ENCODE measurements around the gene NEDD4L.

Gene NEDD4L

GRCh38 chr18:58096658-58097057 lies 52.6 kb downstream of the NEDD4L start:
- no peak for DNase-seq

GRCh38 chr18:58097121-58097906 lies 53.3 kb downstream of the NEDD4L start:
- DNase-seq = no peak

GRCh38 chr18:58097907-58098166 lies 53.8 kb downstream of the NEDD4L start:
- DNase-seq = no peak

DNA sequence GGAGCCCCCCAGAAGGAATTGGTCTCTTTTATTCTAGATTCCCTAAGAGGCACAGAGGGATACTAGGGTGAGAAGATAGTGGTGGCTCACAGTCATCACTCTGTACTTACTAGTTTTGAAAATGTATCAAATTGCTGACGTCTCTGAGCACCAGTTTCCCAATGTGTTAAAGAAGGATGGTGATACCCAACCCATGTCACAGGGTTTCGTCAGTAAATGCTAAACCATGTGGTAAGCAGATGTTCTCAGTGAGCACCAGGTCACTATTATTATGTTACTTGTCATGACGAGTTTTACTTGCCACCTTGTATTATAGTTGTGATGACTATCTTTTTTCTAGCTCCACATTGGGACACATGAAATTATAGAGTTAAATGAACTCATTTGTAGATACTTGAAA lies 54.7 kb downstream of the NEDD4L start:
- DNase-seq = no peak

- no peak for DNase-seq
These were observed 56.1 kb downstream of the NEDD4L start for GRCh38 chr18:58100154-58100553.

- DNase-seq = no peak
These were observed 57.3 kb downstream of the NEDD4L start for GRCh38 chr18:58101291-58101794.

DNA sequence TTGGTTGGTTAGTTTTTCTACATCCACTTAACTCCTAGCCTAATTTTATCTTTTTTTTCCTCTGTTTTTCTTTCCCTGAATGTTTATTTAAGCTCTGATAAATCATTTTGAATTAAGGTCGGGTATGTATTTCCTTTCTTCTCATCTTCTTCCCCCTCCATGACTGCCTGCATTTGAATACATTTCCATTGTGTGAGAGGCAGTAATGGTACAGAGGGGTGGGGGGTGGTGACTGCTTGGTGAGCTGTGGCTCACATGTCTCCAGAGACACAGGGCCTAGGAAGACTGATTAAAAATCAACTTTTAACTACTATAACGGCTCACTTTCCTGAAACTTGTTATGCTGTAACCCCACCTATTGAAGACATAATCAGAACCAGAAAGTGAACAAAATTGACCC lies 58.0 kb downstream of the NEDD4L start:
- no peak for DNase-seq

DNA sequence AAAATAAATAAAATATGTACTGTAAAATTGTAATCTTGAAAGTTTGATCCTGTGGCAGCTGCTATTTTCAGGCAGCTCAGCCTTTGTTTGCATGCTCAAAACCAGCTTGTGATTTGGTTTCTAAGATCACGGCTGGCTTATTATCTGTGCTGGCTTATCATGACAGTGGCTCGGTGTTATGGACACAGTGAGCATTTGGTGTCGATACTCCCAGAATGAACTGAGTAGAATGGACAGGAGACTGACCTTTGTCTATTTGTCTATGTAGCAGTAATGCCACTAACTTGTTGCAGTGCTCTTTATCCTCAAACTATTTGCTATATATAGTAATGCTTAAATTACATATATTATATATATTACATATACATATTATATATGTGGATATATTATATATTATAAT lies 58.8 kb downstream of the NEDD4L start:
- no peak for DNase-seq

GRCh38 chr18:58103339-58103985 lies 59.4 kb downstream of the NEDD4L start:
- DNase-seq = no peak

DNA sequence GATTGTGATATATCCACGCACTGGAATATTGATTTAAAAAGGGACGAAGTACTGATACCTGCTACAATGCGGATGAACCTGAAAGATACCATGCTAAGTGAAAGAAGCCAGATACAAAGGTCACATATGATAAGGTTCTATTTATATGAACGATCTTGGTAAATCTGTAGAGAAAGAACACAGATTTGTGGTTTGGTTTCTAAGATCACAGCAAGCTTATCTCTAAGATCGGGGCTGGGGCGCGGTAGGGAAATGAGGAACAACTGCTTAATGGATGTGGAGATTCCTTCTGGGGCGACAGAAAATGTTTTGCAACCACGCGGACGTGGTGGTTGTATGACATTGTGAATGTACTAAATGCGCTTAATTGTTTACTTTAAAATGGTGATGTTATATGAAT lies 60.1 kb downstream of the NEDD4L start:
- no peak for DNase-seq

- DNase-seq = no peak
These were observed 61.3 kb downstream of the NEDD4L start for GRCh38 chr18:58105206-58105887.

- no peak for DNase-seq
These were observed 61.8 kb downstream of the NEDD4L start for GRCh38 chr18:58105888-58106260.

- no peak for DNase-seq
These were observed 62.5 kb downstream of the NEDD4L start for GRCh38 chr18:58106289-58107070.

GRCh38 chr18:58109256-58109655 lies 65.2 kb downstream of the NEDD4L start:
- no peak for DNase-seq

DNA sequence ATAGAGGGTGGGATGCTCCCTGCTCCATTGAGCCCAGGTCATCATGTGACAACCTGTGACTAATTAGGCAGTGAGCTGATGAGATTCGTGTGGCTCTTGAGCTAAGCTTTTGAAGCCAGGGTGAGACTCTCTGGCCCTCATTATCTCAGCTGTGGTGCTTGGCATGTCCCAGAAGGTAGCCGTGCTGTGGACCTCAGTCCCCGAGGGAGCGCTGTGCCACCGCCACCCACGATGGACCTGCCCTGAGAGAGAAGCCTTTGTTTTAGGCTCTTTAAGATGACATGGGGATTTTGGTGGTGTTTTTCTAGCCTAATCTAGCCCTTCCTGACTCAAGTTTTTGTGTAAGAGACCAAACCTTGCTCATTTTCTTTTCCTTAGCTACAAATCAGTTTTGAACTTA lies 66.4 kb downstream of the NEDD4L start:
- no peak for DNase-seq

- DNase-seq = no peak
These were observed 68.1 kb downstream of the NEDD4L start for GRCh38 chr18:58112174-58112573.

DNA sequence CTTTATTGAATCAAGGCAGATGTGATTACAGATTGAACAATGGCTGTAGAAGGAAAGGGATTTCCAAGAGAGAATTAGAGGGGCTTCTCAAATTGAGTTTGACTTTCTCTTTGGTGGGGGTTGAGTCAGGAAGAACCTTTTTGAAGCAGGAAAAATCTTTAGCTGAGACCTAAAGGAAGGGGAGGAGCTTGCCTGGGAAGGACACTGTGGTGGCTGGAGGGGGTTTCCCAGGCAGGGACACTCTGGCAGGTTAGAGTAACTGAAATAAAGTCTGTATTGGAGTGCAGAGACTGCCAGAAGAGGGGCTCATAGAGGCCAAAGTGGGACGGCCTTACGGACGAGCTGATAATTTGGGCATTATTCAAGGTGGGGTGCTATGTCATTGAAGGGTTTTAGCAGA lies 69.3 kb downstream of the NEDD4L start:
- no peak for DNase-seq

- DNase-seq = no peak
These were observed 70.7 kb downstream of the NEDD4L start for GRCh38 chr18:58114766-58115165.

- DNase-seq = no peak
These were observed 72.8 kb downstream of the NEDD4L start for GRCh38 chr18:58116818-58117217.

- no peak for DNase-seq
These were observed 73.9 kb downstream of the NEDD4L start for GRCh38 chr18:58117786-58118403.

GRCh38 chr18:58118536-58118935 lies 74.5 kb downstream of the NEDD4L start:
- DNase-seq = no peak

DNA sequence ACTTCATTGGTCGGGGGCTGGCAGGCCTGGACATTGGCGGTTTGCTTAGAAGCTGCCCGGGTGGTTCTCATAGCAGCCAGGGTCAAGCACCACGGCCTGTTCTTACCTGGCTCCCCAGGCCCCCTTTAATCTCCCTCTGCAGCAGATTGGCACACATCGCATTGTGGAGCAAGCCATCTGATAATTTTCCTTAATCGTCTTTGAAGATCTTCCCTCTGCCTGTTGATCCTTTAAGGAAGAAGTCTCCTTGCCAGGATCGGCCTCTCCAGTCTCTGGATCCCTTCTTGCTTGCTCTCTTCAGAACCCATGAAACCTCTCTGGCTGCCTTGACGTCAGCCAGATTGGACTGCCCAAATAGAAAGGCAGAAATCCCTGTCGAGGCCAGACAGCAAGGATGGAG lies 75.8 kb downstream of the NEDD4L start:
- DNase-seq = no peak

- no peak for DNase-seq
These were observed 80.4 kb downstream of the NEDD4L start for GRCh38 chr18:58124475-58124874.
